Hippocampal formation (tissue), 2 donors: ENCODE measurements around the gene OTOF.

ENCODE experiments used
- DNase-seq, 2 donors: peaks; one replicate each; lab custom pipeline; 2025; lab: John Stamatoyannopoulos, UW

OTOF gene

GRCh38 chr2:26407526-26407925, 70.4 kb downstream of the OTOF start:
- no peak for DNase-seq
